Immature natural killer cell (primary cell): Measurements from ENCODE around the gene ZAR1L. TPM values are rescaled to one million over a fixed set of nuclear protein-coding genes. Genes with fewer than 3 reads are reported as not detected.

Experiments
- DNase-seq, 3 donors: peaks; one replicate each; pipeline ENCODE4 v3.0.0; 2022; ENCODE audit warnings: mixed read lengths in 1 of 3
- H3K27ac Mint-ChIP-seq, 6 donors: one replicate each; pipeline ENCODE4 v1.8.0; 2020; ENCODE audit warnings: mixed read lengths in 6 of 6, mild to moderate bottlenecking in 5 of 6, inconsistent platforms in 4 of 6, moderate library complexity in 3 of 6
- H3K27me3 Mint-ChIP-seq, 3 donors: one replicate each; pipeline ENCODE4 v1.8.0; 2020 to 2021; ENCODE audit warnings: low read depth in 3 of 3, mild to moderate bottlenecking in 3 of 3, mixed read lengths in 3 of 3, moderate library complexity in 3 of 3, inconsistent platforms in 1 of 3
- H3K36me3 Mint-ChIP-seq, 3 donors: one replicate each; pipeline ENCODE4 v1.8.0; 2020; ENCODE audit warnings: mixed read lengths in 3 of 3, inconsistent platforms in 2 of 3, mild to moderate bottlenecking in 2 of 3
- H3K4me1 Mint-ChIP-seq, 2 donors: one replicate each; pipeline ENCODE4 v1.8.0; 2020; ENCODE audit warnings: inconsistent platforms in 2 of 2, mild to moderate bottlenecking in 2 of 2, mixed read lengths in 2 of 2, moderate library complexity in 1 of 2
- H3K4me3 Mint-ChIP-seq, 5 donors: one replicate each; pipeline ENCODE4 v1.8.0; 2020; ENCODE audit warnings: mild to moderate bottlenecking in 5 of 5, mixed read lengths in 5 of 5, inconsistent platforms in 3 of 5, moderate library complexity in 3 of 5
- H3K9me3 Mint-ChIP-seq, 6 donors: one replicate each; pipeline ENCODE4 v1.8.0; 2020; ENCODE audit warnings: mild to moderate bottlenecking in 6 of 6, mixed read lengths in 6 of 6, inconsistent platforms in 4 of 6, moderate library complexity in 3 of 6
- polyA plus RNA-seq, 3 donors: library from polyadenylated mRNA; unstranded; fragments of 300-500 nt; fragmentation: Illumina TruSeq; gene quantifications; one replicate each; pipeline ENCODE4 v1.2.3, GENCODE V29; 2021

Gene ZAR1L
- polyA plus RNA-seq, 3 donors from 2014 or later: not detected

DNA sequence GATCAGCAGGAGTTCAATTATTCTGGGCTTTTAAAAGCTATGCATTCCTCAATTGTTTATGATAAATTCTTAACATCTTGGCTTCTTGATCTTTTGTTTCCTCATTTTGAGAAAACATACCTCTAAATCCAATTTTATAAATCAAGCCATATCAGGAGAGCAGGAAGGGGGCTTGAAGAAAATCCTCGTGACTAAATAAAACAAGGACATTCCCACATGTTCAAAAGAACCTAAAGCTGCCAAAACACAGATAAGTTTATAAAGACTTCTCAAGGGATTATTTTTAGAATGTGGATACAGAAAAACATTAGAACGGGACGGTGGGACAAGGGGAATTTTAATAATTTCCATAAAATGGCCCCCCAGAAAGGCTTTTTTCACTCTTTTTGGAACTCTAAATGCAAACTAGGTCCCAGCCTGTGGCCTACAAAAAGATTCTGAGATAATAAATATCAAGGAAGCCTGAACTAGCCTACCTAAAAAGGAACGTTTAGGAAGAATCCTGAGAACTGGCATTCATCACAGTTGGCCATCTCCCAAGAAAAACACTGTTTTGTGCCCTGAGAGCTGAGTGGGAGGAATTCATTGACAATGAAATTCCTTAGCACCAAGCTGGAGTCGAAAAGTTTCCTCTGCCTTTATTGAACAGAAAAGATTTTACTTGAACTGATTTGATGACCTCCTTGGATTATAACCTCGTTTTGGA is 30.1 kb downstream of the ZAR1L start:
- peaks cover 10 to 17% (median 16%) of the 10 kb centered on the region in 3 donors for H3K36me3 Mint-ChIP-seq
- no peaks in the 10 kb centered on the region for H3K4me1 Mint-ChIP-seq
- peaks cover 0 to 3% (median 2%) of the 10 kb centered on the region in 3 donors for H3K27me3 Mint-ChIP-seq
- H3K27ac Mint-ChIP-seq: no peak overlapping the region
- H3K4me3 Mint-ChIP-seq: no peak overlapping the region
- peaks cover 0 to 2% (median 0%) of the 10 kb centered on the region in 6 donors for H3K9me3 Mint-ChIP-seq
- no peak for DNase-seq

DNA sequence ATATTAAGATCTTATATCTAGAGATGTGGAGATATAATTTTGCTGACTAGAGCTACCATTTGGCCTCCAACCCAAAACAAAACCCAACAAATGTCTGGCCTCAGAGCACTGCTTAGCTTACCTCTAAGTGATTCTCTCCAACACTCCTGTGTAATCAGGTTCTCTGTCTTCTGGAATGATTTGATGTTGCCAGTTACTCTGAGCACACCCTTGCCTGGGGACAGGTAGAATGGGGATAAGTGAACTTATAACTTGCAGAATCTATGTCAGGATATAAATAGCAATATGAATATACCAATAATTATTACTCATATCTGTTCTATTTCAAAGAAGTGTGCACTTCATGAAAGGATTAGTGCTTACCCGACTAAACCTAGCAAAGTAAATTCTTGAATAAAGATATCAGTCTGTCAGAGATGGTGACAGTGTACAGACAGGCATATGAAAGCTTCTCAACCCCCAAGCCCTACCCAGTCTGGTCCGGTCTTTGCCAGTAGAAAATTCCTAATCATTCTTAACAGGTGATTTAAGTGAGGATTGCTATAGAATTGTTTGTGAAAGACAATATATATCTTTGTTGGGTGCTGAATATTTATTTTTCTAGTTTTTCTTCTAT is 33.0 kb downstream of the ZAR1L start:
- Mint-ChIP-seq H3K4me1 (no peaks in the 10 kb centered on the region), H3K27ac (no peak overlapping the region), H3K4me3 (no peak overlapping the region), H3K27me3 (peaks cover 0 to 3% (median 2%) of the 10 kb centered on the region in 3 donors), H3K36me3 (peaks cover 8 to 23% (median 18%) of the 10 kb centered on the region in 3 donors), H3K9me3 (peaks cover 0 to 2% (median 0%) of the 10 kb centered on the region in 6 donors)
- DNase-seq: no peak

GRCh38 chr13:32281096-32281495 is 34.1 kb downstream of the ZAR1L start:
- no peak for DNase-seq
- no peak overlapping the region for H3K27ac Mint-ChIP-seq
- H3K27me3 Mint-ChIP-seq: peaks cover 0 to 3% (median 2%) of the 10 kb centered on the region in 3 donors
- no peaks in the 10 kb centered on the region for H3K9me3 Mint-ChIP-seq
- no peaks in the 10 kb centered on the region for H3K4me1 Mint-ChIP-seq
- H3K4me3 Mint-ChIP-seq: no peak overlapping the region
- H3K36me3 Mint-ChIP-seq: peaks cover 11 to 28% (median 23%) of the 10 kb centered on the region in 3 donors

DNA sequence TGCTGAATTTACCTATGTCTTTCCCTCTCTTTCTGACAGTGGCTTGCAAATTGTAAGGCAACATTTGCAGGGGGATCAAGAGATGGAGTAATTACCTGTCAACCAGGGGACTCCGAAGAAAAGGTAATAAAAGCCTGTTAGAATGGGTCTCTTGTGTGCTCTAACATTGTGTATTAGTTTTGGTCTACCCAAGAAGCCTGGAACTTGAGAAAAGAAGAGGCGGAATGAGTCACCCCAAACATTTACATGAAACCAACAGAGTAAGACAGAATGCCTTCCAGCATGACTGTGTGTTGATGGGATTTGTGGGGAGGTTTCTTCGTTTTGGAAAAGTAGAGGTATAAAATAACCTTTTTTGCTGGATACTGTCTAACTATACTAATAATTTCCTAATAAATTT is 36.7 kb downstream of the ZAR1L start:
- no peaks in the 10 kb centered on the region for H3K9me3 Mint-ChIP-seq
- no peaks in the 10 kb centered on the region for H3K4me1 Mint-ChIP-seq
- H3K36me3 Mint-ChIP-seq: peaks cover 15 to 32% (median 31%) of the 10 kb centered on the region in 3 donors
- no peak overlapping the region for H3K27ac Mint-ChIP-seq
- peaks cover 0 to 2% (median 0%) of the 10 kb centered on the region in 3 donors for H3K27me3 Mint-ChIP-seq
- DNase-seq: no peak
- no peak overlapping the region for H3K4me3 Mint-ChIP-seq

- no peak overlapping the region for H3K4me3 Mint-ChIP-seq
- DNase-seq: no peak
- peaks cover 0 to 2% (median 0%) of the 10 kb centered on the region in 3 donors for H3K27me3 Mint-ChIP-seq
- no peak overlapping the region for H3K27ac Mint-ChIP-seq
- peaks cover 15 to 32% (median 30%) of the 10 kb centered on the region in 3 donors for H3K36me3 Mint-ChIP-seq
- H3K9me3 Mint-ChIP-seq: no peaks in the 10 kb centered on the region
- no peaks in the 10 kb centered on the region for H3K4me1 Mint-ChIP-seq
Measured at GRCh38 chr13:32277839-32278238, 37.3 kb downstream of the ZAR1L start.

- Mint-ChIP-seq H3K27me3 (peaks cover 0 to 2% (median 0%) of the 10 kb centered on the region in 3 donors), H3K27ac (no peak overlapping the region), H3K36me3 (peaks cover 10 to 43% (median 22%) of the 10 kb centered on the region in 3 donors), H3K9me3 (no peaks in the 10 kb centered on the region), H3K4me3 (no peak overlapping the region), H3K4me1 (no peaks in the 10 kb centered on the region)
- no peak for DNase-seq
Measured at GRCh38 chr13:32272021-32272683, 43.0 kb downstream of the ZAR1L start.

GRCh38 chr13:32267836-32268439 is 47.2 kb downstream of the ZAR1L start:
- H3K9me3 Mint-ChIP-seq: no peaks in the 10 kb centered on the region
- no peak overlapping the region for H3K4me3 Mint-ChIP-seq
- H3K27ac Mint-ChIP-seq: no peak overlapping the region
- no peaks in the 10 kb centered on the region for H3K4me1 Mint-ChIP-seq
- no peaks in the 10 kb centered on the region for H3K27me3 Mint-ChIP-seq
- DNase-seq: peak in 1 of 3 donors; percentile 16
- peaks cover 15 to 46% (median 20%) of the 10 kb centered on the region in 3 donors for H3K36me3 Mint-ChIP-seq

DNA sequence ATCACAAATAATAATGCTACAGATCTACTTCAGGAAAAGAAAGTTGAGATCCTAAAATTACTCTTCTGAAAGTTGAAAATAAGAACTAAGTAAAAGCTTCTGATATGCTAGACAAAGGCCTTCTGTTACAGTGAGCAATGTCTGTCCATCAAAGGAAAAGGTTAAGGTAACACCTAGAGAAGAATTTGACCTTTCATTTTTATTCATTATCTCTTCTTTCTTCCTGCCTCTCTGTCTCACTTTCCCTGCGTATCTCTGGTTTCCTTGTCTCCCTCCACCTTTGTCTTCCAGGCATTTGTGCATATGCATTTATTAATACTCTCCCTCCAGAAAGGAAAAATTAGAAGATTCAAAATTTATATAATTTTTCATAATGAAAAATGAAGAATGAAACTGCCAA is 49.0 kb downstream of the ZAR1L start:
- Mint-ChIP-seq H3K4me1 (no peaks in the 10 kb centered on the region), H3K36me3 (peaks cover 12 to 48% (median 30%) of the 10 kb centered on the region in 3 donors), H3K9me3 (no peaks in the 10 kb centered on the region), H3K27ac (no peak overlapping the region), H3K4me3 (no peak overlapping the region), H3K27me3 (no peaks in the 10 kb centered on the region)
- DNase-seq: no peak

DNA sequence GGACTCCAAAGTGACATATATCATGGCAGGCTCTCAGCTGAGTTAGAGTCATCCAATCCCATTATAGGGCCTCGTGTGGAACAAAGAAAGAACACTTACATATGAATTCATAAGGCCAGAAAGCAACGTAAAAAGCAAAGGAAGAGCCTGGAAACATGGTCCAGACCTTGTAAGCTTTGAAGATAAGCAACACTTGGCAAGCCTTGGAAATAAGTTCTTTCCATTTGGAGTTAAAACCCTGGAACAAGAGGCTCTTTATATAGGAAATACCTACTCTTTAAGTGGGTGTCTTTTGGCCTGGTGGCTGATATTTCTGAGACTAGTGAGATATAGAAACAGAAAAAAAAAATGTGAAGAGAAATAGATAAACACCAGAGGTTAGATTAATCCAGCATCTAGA is 49.4 kb downstream of the ZAR1L start:
- no peak overlapping the region for H3K4me3 Mint-ChIP-seq
- no peaks in the 10 kb centered on the region for H3K4me1 Mint-ChIP-seq
- no peaks in the 10 kb centered on the region for H3K9me3 Mint-ChIP-seq
- H3K27ac Mint-ChIP-seq: no peak overlapping the region
- no peaks in the 10 kb centered on the region for H3K27me3 Mint-ChIP-seq
- DNase-seq: no peak
- H3K36me3 Mint-ChIP-seq: peaks cover 12 to 46% (median 31%) of the 10 kb centered on the region in 3 donors

DNA sequence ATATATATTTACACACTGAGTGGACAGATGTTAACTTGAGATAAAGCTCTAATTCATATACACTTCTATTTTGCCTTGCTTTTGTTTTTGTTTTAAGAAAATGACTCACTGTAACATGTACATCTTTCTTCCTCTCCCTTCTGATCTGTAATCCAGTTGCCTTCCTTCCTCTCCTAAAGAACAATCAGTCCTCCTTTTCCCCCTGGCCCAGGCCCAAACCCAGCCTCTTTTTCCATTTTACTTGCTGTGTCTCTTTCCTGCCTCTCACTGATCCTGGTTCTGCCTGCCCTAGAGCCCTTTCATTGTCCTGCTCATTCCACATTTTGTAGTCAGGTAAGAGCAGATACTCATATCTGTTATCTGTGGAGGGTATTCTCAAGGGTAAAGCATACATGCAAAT is 50.8 kb downstream of the ZAR1L start:
- H3K4me1 Mint-ChIP-seq: no peaks in the 10 kb centered on the region
- H3K36me3 Mint-ChIP-seq: peaks cover 12 to 49% (median 31%) of the 10 kb centered on the region in 3 donors
- no peaks in the 10 kb centered on the region for H3K9me3 Mint-ChIP-seq
- no peaks in the 10 kb centered on the region for H3K27me3 Mint-ChIP-seq
- H3K4me3 Mint-ChIP-seq: no peak overlapping the region
- no peak overlapping the region for H3K27ac Mint-ChIP-seq
- DNase-seq: no peak

- no peak overlapping the region for H3K4me3 Mint-ChIP-seq
- no peaks in the 10 kb centered on the region for H3K4me1 Mint-ChIP-seq
- peaks cover 12 to 41% (median 25%) of the 10 kb centered on the region in 3 donors for H3K36me3 Mint-ChIP-seq
- H3K27me3 Mint-ChIP-seq: no peaks in the 10 kb centered on the region
- H3K9me3 Mint-ChIP-seq: no peaks in the 10 kb centered on the region
- H3K27ac Mint-ChIP-seq: no peak overlapping the region
- no peak for DNase-seq
Measured at GRCh38 chr13:32262619-32263018, 52.5 kb downstream of the ZAR1L start.

DNA sequence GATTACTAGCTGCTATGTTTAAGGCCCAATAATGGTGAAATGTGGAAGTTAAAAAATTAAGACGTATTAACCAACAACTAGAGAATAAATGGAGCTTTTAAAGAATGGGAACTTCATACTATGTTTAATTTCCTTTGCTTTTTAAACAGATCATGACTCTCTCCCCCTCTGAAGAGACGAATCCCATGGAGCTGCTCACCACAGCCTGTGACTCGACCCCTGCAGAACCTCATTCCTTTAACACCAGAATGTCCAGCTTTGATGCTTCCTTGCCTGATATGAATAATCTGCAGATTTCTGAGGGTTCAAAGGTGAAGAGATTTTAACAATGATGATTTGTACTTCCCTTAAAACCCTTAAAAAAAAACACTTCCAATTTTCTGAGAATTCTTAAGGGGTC is 53.0 kb downstream of the ZAR1L start:
- Mint-ChIP-seq H3K27ac (no peak overlapping the region), H3K4me3 (no peak overlapping the region), H3K4me1 (no peaks in the 10 kb centered on the region), H3K36me3 (peaks cover 12 to 41% (median 25%) of the 10 kb centered on the region in 3 donors), H3K27me3 (no peaks in the 10 kb centered on the region), H3K9me3 (no peaks in the 10 kb centered on the region)
- DNase-seq: no peak

- H3K27ac Mint-ChIP-seq: no peak overlapping the region
- H3K9me3 Mint-ChIP-seq: no peaks in the 10 kb centered on the region
- H3K4me1 Mint-ChIP-seq: no peaks in the 10 kb centered on the region
- H3K27me3 Mint-ChIP-seq: no peaks in the 10 kb centered on the region
- DNase-seq: no peak
- no peak overlapping the region for H3K4me3 Mint-ChIP-seq
- peaks cover 12 to 43% (median 29%) of the 10 kb centered on the region in 3 donors for H3K36me3 Mint-ChIP-seq
Measured at GRCh38 chr13:32261567-32261966, 53.6 kb downstream of the ZAR1L start.

DNA sequence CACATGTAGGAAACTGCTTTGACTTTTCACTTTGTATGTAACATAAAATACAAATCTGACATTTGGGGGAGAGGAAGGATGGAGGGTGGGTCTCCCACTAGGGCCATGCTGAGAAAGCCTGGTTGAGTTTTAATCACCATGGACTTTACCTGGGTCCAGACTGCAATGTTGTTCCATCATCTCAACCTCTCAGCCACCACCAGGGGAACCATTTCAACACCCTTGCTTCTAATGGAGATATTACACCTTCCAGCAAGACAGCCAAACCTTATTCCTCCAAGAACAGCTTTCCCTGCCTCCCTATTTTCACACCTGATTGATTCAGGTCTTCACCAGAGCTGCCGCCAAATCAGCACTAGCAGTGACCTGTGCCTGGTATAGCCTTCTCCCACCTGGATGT is 56.0 kb downstream of the ZAR1L start:
- Mint-ChIP-seq H3K27me3 (no peaks in the 10 kb centered on the region), H3K4me1 (peaks cover 7 to 8% of the 10 kb centered on the region in 2 donors), H3K4me3 (no peak overlapping the region), H3K27ac (no peak overlapping the region), H3K36me3 (peaks cover 3 to 27% (median 25%) of the 10 kb centered on the region in 3 donors), H3K9me3 (no peaks in the 10 kb centered on the region)
- no peak for DNase-seq
